Neural progenitor cell (in vitro differentiated cells): Measurements from ENCODE around the gene CRTC1. TPM values are rescaled to one million over a fixed set of nuclear protein-coding genes. Genes with fewer than 3 reads are reported as not detected.

ENCODE experiments used
- DNase-seq: peaks from one replicate; pipeline ENCODE4 v3.0.0-alpha.2; 2016; ENCODE audit warnings: low spot score
- H2AFZ ChIP-seq: fragments of 200-600 bp; sonication (generic); replicated peaks from 2 replicates; pipeline ENCODE4 v1.6.1; 2016; ENCODE audit warnings: antibody characterized with exemption
- H3F3A ChIP-seq: fragments of 200-600 bp; sonication (generic); 2 replicates; pipeline ENCODE4 v1.6.1; 2016; ENCODE audit warnings: antibody characterized with exemption, low read depth
- H3K27ac ChIP-seq: fragments of 200-600 bp; sonication (generic); 2 replicates; pipeline ENCODE4 v1.5.1; 2016; ENCODE audit warnings: mild to moderate bottlenecking
- H3K27me3 ChIP-seq: fragments of 200-600 bp; sonication (generic); 2 replicates; pipeline ENCODE4 v1.6.1; 2016; ENCODE audit warnings: mild to moderate bottlenecking, moderate library complexity
- H3K36me3 ChIP-seq: fragments of 200-600 bp; sonication (generic); 2 replicates; pipeline ENCODE4 v1.5.1; 2016
- H3K4me1 ChIP-seq: fragments of 200-600 bp; sonication (generic); 2 replicates; pipeline ENCODE4 v1.6.1; 2016; ENCODE audit warnings: mixed run types
- H3K4me2 ChIP-seq: fragments of 200-600 bp; sonication (generic); 2 replicates; pipeline ENCODE4 v1.6.1; 2016
- H3K4me3 ChIP-seq: fragments of 200-600 bp; sonication (generic); 2 replicates; pipeline ENCODE4 v1.5.1; 2016
- H3K79me2 ChIP-seq: fragments of 200-600 bp; sonication (generic); 2 replicates; pipeline ENCODE4 v1.6.1; 2016; ENCODE audit warnings: low read depth
- H3K9ac ChIP-seq: fragments of 200-600 bp; sonication (generic); 2 replicates; pipeline ENCODE4 v1.6.1; 2016
- H3K9me3 ChIP-seq: fragments of 200-600 bp; sonication (generic); 2 replicates; pipeline ENCODE4 v1.5.1; 2016; ENCODE audit warnings: low read depth
- H4K20me1 ChIP-seq: fragments of 200-600 bp; sonication (generic); 2 replicates; pipeline ENCODE4 v1.6.1; 2016; ENCODE audit warnings: low read depth
- H3K27ac Mint-ChIP-seq: 3 replicates; pipeline ENCODE4 v1.8.0; 2021; ENCODE audit warnings: mixed read lengths
- H3K27me3 Mint-ChIP-seq: 2 replicates; pipeline ENCODE4 v1.8.0; 2022; ENCODE audit warnings: low read depth, mild to moderate bottlenecking, inconsistent platforms, moderate library complexity, mixed read lengths; ENCODE audit not compliant: insufficient read depth
- H3K36me3 Mint-ChIP-seq: 3 replicates; pipeline ENCODE4 v1.8.0; 2021; ENCODE audit warnings: mixed read lengths
- H3K4me1 Mint-ChIP-seq: 3 replicates; pipeline ENCODE4 v1.8.0; 2021; ENCODE audit warnings: mixed read lengths
- H3K4me3 Mint-ChIP-seq: 3 replicates; pipeline ENCODE4 v1.8.0; 2021; ENCODE audit warnings: mild to moderate bottlenecking, moderate library complexity, mixed read lengths
- H3K9me3 Mint-ChIP-seq: 3 replicates; pipeline ENCODE4 v1.8.0; 2020; ENCODE audit warnings: mixed read lengths
- EZH2 ChIP-seq: fragments of 200-600 bp; sonication (generic); IDR thresholded peaks from 2 replicates; pipeline ENCODE4 v1.6.1; 2017; ENCODE audit warnings: antibody characterized with exemption, mild to moderate bottlenecking, moderate library complexity
- EZH2phosphoT487 ChIP-seq: fragments of 200-600 bp; sonication (generic); IDR thresholded peaks from 2 replicates; pipeline ENCODE4 v1.6.1; 2017; ENCODE audit warnings: antibody characterized with exemption
- total RNA-seq: library from RNA; depleted of rRNA; stranded (reverse); fragments of >200 nt; gene quantifications from 2 replicates; pipeline ENCODE4 v1.2.3, GENCODE V29; 2015; ENCODE audit warnings: low replicate concordance
- TF ChIP-seq, protein P1 (sequence below): fragments of 200-600 bp; sonication (generic); IDR thresholded peaks from 2 replicates; pipeline ENCODE4 v1.5.1; 2017; ENCODE audit warnings: antibody characterized with exemption, mild to moderate bottlenecking

The CRTC1 gene
- total RNA-seq, 1 donor from 2014 or later = 2.4 TPM

DNA sequence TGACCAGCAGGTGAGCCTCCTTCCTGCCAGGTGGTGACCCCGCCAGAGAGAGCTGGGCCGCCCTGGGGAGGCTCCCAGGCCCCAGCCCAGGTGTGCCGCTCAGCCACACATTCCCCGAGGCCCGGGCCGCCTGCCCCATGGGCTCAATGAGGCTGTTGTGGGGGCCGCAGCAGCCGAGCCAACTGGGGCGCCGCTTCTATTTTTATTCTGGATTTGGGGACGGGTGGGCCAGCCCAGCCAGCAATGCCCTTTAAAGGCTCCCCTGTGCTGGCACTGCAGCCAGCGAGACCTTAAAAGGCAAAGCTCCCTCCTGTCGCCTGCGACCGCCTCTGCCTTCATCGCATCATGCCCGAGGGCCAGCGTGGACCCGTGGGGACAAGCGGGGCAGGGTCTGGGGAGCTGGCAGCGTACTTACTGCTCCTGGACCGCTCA, 17.7 kb upstream of the CRTC1 start:
- Histone ChIP-seq H3K4me3 (no peak overlapping the region), H3K79me2 (no peaks in the 10 kb centered on the region), H3K4me2 (no peak overlapping the region), H3K36me3 (no peaks in the 10 kb centered on the region), H3K4me1 (peaks cover 5% of the 10 kb centered on the region), H3K27ac (no peak overlapping the region), H4K20me1 (peaks cover 28% of the 10 kb centered on the region), H3K9ac (no peak overlapping the region), H3F3A (no peaks in the 10 kb centered on the region), H2AFZ (no peak overlapping the region), H3K9me3 (no peaks in the 10 kb centered on the region), H3K27me3 (no peaks in the 10 kb centered on the region)
- Mint-ChIP-seq H3K9me3 (no peaks in the 10 kb centered on the region), H3K4me1 (peaks cover 11% of the 10 kb centered on the region), H3K36me3 (peaks cover 8% of the 10 kb centered on the region), H3K4me3 (no peak overlapping the region), H3K27me3 (no peaks in the 10 kb centered on the region), H3K27ac (no peak overlapping the region)
- TF ChIP-seq, protein P1, sequence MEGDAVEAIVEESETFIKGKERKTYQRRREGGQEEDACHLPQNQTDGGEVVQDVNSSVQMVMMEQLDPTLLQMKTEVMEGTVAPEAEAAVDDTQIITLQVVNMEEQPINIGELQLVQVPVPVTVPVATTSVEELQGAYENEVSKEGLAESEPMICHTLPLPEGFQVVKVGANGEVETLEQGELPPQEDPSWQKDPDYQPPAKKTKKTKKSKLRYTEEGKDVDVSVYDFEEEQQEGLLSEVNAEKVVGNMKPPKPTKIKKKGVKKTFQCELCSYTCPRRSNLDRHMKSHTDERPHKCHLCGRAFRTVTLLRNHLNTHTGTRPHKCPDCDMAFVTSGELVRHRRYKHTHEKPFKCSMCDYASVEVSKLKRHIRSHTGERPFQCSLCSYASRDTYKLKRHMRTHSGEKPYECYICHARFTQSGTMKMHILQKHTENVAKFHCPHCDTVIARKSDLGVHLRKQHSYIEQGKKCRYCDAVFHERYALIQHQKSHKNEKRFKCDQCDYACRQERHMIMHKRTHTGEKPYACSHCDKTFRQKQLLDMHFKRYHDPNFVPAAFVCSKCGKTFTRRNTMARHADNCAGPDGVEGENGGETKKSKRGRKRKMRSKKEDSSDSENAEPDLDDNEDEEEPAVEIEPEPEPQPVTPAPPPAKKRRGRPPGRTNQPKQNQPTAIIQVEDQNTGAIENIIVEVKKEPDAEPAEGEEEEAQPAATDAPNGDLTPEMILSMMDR = no peak
- TF ChIP-seq EZH2 (no peak), EZH2phosphoT487 (no peak)
- no peak for DNase-seq

DNA sequence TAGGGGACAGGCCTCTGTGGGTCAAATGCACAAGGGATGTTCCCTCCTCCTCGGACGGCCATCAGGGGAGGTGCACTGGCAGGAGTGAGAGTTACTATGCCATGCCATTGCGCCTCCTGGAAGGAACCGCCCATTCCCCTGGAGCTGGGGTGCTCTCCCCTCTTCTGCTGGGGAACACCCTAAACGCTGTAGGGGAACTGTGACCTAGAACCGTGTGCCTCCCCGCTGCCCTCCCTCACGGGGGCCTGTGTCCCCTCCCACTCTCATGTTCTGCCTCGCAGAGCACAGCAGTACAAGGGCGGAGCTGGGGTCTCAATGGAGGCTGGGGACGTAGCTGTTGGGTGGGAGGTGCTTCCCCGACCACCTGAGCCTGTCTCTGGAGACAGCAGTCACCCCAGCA, 17.2 kb upstream of the CRTC1 start:
- H3K36me3 ChIP-seq = no peaks in the 10 kb centered on the region
- no peaks in the 10 kb centered on the region for H3K27me3 ChIP-seq
- H3K4me3 ChIP-seq = no peak overlapping the region
- no peak overlapping the region for H3K27ac ChIP-seq
- Mint-ChIP-seq H3K4me3 (no peak overlapping the region), H3K27me3 (no peaks in the 10 kb centered on the region), H3K36me3 (peaks cover 8% of the 10 kb centered on the region), H3K27ac (no peak overlapping the region), H3K9me3 (no peaks in the 10 kb centered on the region), H3K4me1 (peaks cover 8% of the 10 kb centered on the region)
- no peaks in the 10 kb centered on the region for H3K79me2 ChIP-seq
- H3F3A ChIP-seq = no peaks in the 10 kb centered on the region
- H3K4me2 ChIP-seq = no peak overlapping the region
- no peak for DNase-seq
- H3K4me1 ChIP-seq = peaks cover 5% of the 10 kb centered on the region
- H3K9me3 ChIP-seq = no peaks in the 10 kb centered on the region
- no peak overlapping the region for H2AFZ ChIP-seq
- TF ChIP-seq EZH2phosphoT487 (no peak), EZH2 (no peak)
- TF ChIP-seq, protein P1 = no peak
- H3K9ac ChIP-seq = no peak overlapping the region
- H4K20me1 ChIP-seq = peaks cover 22% of the 10 kb centered on the region

DNA sequence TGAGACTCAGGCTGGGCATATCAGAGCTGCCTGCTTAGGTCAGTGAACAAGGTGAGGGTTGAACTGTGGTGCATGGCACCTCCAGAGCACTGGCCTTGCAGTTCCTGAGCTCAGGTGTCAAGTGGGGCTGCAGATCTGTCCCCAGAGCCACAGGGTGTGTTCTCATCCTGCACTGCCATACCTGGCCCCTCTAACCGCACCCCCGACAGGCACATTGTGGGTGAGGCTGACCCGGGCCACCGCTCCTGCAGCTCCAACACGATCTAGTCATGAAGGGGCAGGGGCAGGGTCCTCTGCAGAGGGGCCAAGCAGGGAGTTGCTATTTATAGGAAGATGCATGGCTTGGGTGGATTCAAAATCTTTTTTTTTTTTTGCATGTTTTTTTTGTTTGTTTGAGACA, 16.7 kb upstream of the CRTC1 start:
- Mint-ChIP-seq H3K27me3 (no peaks in the 10 kb centered on the region), H3K9me3 (no peaks in the 10 kb centered on the region), H3K4me3 (no peak overlapping the region), H3K4me1 (peaks cover 9% of the 10 kb centered on the region), H3K36me3 (peaks cover 5% of the 10 kb centered on the region), H3K27ac (no peak overlapping the region)
- H3K4me2 ChIP-seq = no peak overlapping the region
- no peaks in the 10 kb centered on the region for H3K79me2 ChIP-seq
- peaks cover 5% of the 10 kb centered on the region for H3K4me1 ChIP-seq
- no peak for DNase-seq
- TF ChIP-seq EZH2phosphoT487 = no peak
- TF ChIP-seq EZH2 = no peak
- TF ChIP-seq, protein P1 = no peak
- H3K4me3 ChIP-seq = no peak overlapping the region
- H3K9me3 ChIP-seq = no peaks in the 10 kb centered on the region
- no peaks in the 10 kb centered on the region for H3K27me3 ChIP-seq
- H2AFZ ChIP-seq = no peak overlapping the region
- H3K36me3 ChIP-seq = no peaks in the 10 kb centered on the region
- no peak overlapping the region for H3K27ac ChIP-seq
- H3F3A ChIP-seq = peaks cover 1% of the 10 kb centered on the region
- peaks cover 18% of the 10 kb centered on the region for H4K20me1 ChIP-seq
- H3K9ac ChIP-seq = no peak overlapping the region
